ENCODE results near the gene CPS1. TPM values are rescaled to one million over a fixed set of nuclear protein-coding genes. Genes with fewer than 3 reads are reported as not detected.

Gene CPS1
- total RNA-seq, 1 experiment from 2014 or later, result 9.0 TPM

- no peak for TF ChIP-seq ZBTB21 (CRISPR knock-in tag; IDR thresholded peaks at IDR 0.05; ENCODE audit: borderline replicate concordance)
- no peak for TF ChIP-seq ZNF219 (CRISPR knock-in tag; IDR thresholded peaks at IDR 0.05; ENCODE audit: borderline replicate concordance)
- TF ChIP-seq TP53 (CRISPR knock-in tag; IDR thresholded peaks at IDR 0.05), result no peak
- TF ChIP-seq MXD4 (CRISPR knock-in tag; IDR thresholded peaks at IDR 0.05; ENCODE audit: borderline replicate concordance), result no peak
- TF ChIP-seq ATF1 (CRISPR knock-in tag; IDR thresholded peaks at IDR 0.05), result no peak
- no peak for TF ChIP-seq GTF2I (CRISPR knock-in tag; conservative IDR thresholded peaks at IDR 0.05)
- TF ChIP-seq, protein P1, sequence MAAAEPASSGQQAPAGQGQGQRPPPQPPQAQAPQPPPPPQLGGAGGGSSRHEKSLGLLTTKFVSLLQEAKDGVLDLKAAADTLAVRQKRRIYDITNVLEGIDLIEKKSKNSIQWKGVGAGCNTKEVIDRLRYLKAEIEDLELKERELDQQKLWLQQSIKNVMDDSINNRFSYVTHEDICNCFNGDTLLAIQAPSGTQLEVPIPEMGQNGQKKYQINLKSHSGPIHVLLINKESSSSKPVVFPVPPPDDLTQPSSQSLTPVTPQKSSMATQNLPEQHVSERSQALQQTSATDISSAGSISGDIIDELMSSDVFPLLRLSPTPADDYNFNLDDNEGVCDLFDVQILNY (CRISPR knock-in tag; IDR thresholded peaks at IDR 0.05), result no peak
These were observed 111.3 kb downstream of the CPS1 start (continued) for GRCh38 chr2:210667711-210668110.

DNA sequence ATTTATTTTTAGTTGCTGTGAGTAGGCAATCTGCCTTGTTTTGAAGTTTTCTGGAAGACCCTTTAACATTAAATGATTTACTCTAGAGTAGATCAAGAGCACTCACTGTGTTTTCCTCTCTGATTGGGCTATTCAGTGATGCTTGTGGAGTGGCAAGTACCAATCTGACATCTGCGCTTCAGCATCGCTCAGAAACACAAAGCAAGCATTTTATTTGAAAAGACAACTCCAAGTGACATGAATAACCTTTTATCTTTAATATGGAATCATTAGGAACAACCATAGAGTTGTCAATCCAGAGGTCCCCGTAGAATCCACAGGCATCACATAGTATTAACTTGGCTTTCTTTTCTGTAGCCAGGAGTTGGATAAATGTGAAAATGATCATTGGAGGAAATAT is 114.7 kb downstream of the CPS1 start:
- ChIA-PET CTCF (no interaction called here), POLR2A (no interaction called here)
- H3K9me3 Mint-ChIP-seq, result no peaks in the 10 kb centered on the region
- DNase-seq (ENCODE audit: low spot score) (no peak), ATAC-seq (no peak)
- no peak overlapping the region for H3K4me3 Mint-ChIP-seq
- H3K36me3 Mint-ChIP-seq, result no peaks in the 10 kb centered on the region; the same call in 1 of the 2 replicates
- TF ChIP-seq, protein P2, sequence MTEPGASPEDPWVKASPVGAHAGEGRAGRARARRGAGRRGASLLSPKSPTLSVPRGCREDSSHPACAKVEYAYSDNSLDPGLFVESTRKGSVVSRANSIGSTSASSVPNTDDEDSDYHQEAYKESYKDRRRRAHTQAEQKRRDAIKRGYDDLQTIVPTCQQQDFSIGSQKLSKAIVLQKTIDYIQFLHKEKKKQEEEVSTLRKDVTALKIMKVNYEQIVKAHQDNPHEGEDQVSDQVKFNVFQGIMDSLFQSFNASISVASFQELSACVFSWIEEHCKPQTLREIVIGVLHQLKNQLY (CRISPR knock-in tag; IDR thresholded peaks at IDR 0.05), result no peak
- TF ChIP-seq IRF1 (CRISPR knock-in tag; IDR thresholded peaks at IDR 0.05), result no peak
- TF ChIP-seq ZNF219 (CRISPR knock-in tag; IDR thresholded peaks at IDR 0.05; ENCODE audit: borderline replicate concordance), result no peak
- no peak for TF ChIP-seq CTCF (IDR thresholded peaks at IDR 0.05)
- no peak for TF ChIP-seq FOXJ3 (CRISPR knock-in tag; IDR thresholded peaks at IDR 0.05; ENCODE audit: borderline replicate concordance)
- no peak for TF ChIP-seq ZNF317 (CRISPR knock-in tag; IDR thresholded peaks at IDR 0.05; ENCODE audit: borderline replicate concordance, low read depth)
- TF ChIP-seq ZNF121 (CRISPR knock-in tag; IDR thresholded peaks at IDR 0.05), result no peak
- no peak for TF ChIP-seq NFE2L1 (CRISPR knock-in tag; IDR thresholded peaks at IDR 0.05)
- TF ChIP-seq, protein P3, sequence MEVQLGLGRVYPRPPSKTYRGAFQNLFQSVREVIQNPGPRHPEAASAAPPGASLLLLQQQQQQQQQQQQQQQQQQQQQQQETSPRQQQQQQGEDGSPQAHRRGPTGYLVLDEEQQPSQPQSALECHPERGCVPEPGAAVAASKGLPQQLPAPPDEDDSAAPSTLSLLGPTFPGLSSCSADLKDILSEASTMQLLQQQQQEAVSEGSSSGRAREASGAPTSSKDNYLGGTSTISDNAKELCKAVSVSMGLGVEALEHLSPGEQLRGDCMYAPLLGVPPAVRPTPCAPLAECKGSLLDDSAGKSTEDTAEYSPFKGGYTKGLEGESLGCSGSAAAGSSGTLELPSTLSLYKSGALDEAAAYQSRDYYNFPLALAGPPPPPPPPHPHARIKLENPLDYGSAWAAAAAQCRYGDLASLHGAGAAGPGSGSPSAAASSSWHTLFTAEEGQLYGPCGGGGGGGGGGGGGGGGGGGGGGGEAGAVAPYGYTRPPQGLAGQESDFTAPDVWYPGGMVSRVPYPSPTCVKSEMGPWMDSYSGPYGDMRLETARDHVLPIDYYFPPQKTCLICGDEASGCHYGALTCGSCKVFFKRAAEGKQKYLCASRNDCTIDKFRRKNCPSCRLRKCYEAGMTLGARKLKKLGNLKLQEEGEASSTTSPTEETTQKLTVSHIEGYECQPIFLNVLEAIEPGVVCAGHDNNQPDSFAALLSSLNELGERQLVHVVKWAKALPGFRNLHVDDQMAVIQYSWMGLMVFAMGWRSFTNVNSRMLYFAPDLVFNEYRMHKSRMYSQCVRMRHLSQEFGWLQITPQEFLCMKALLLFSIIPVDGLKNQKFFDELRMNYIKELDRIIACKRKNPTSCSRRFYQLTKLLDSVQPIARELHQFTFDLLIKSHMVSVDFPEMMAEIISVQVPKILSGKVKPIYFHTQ (CRISPR knock-in tag; IDR thresholded peaks at IDR 0.05), result no peak
- no peak for TF ChIP-seq ATF6 (CRISPR knock-in tag; IDR thresholded peaks at IDR 0.05)
- peaks cover 6% of the 10 kb centered on the region for H3K4me1 Mint-ChIP-seq
- no peak overlapping the region for H3K27ac Mint-ChIP-seq
- H3K27me3 Mint-ChIP-seq (ENCODE audit: low read depth), result no peaks in the 10 kb centered on the region
